ENCODE measurements around the gene RNF41.
"Not testable (repeated sequence)": the region's sequence is repeated elsewhere in the genome, so short reads cannot be mapped to it uniquely, and the experiment has no call there.

The RNF41 gene

GRCh38 chr12:56165369-56165768, 56.4 kb downstream of the RNF41 start:
- no peak for DNase-seq (ENCODE audit: low spot score)

GRCh38 chr12:56164345-56164729, 57.4 kb downstream of the RNF41 start:
- no peak for DNase-seq (ENCODE audit: low spot score)

GRCh38 chr12:56163533-56164344, 58.0 kb downstream of the RNF41 start:
- no peak for DNase-seq (ENCODE audit: low spot score)

- no peak for DNase-seq (ENCODE audit: low spot score)
Observed at GRCh38 chr12:56162468-56163290, 59.0 kb downstream of the RNF41 start.

- DNase-seq (ENCODE audit: low spot score) = no peak
Observed at GRCh38 chr12:56161690-56162351, 59.9 kb downstream of the RNF41 start.

GRCh38 chr12:56160894-56161689, 60.6 kb downstream of the RNF41 start:
- DNase-seq (ENCODE audit: low spot score) = no peak

- DNase-seq (ENCODE audit: low spot score) = no peak
Observed at GRCh38 chr12:56160193-56160763, 61.4 kb downstream of the RNF41 start.

- DNase-seq (ENCODE audit: low spot score) = no peak
Observed at GRCh38 chr12:56159482-56160192, 62.1 kb downstream of the RNF41 start.

GRCh38 chr12:56158926-56159461, 62.7 kb downstream of the RNF41 start:
- peak; percentile 74 for DNase-seq (ENCODE audit: low spot score)

GRCh38 chr12:56158029-56158925, 63.4 kb downstream of the RNF41 start, which contains the start of gene MYL6:
TSS of gene MYL6 (plus strand) at chr12:56158359. CDS start at chr12:56158402, 43 bp downstream.
- DNase-seq (ENCODE audit: low spot score) = peak; percentile 99

GRCh38 chr12:56157201-56158028, 64.3 kb downstream of the RNF41 start:
- DNase-seq (ENCODE audit: low spot score) = peak; percentile 54

- DNase-seq (ENCODE audit: low spot score) = not testable (repeated sequence)
Observed at GRCh38 chr12:56156464-56157200, 65.1 kb downstream of the RNF41 start.

- DNase-seq (ENCODE audit: low spot score) = no peak
Observed at GRCh38 chr12:56155256-56155845, 66.4 kb downstream of the RNF41 start.

- DNase-seq (ENCODE audit: low spot score) = no peak
Observed at GRCh38 chr12:56154818-56155217, 66.9 kb downstream of the RNF41 start.

- DNase-seq (ENCODE audit: low spot score) = no peak
Observed at GRCh38 chr12:56154246-56154771, 67.4 kb downstream of the RNF41 start.

GRCh38 chr12:56153678-56154065, 68.0 kb downstream of the RNF41 start:
- DNase-seq (ENCODE audit: low spot score) = no peak
